PC-3 (cell line): ENCODE data around the gene ELN. TPM values are rescaled to one million over a fixed set of nuclear protein-coding genes. Genes with fewer than 3 reads are reported as not detected.

Experiments used
- ATAC-seq: fragments of 200-7000 bp; cut with Tn5 transposase; 2 replicates; pipeline ENCODE4 v1.9.1; 2020; ENCODE audit warnings: mild to moderate bottlenecking, moderate library complexity
- BruUV-seq: library from RNA; stranded (reverse); fragments of 400-500 nt; replicated peaks from 2 replicates; lab custom pipeline; 2021; lab: Mats Ljungman, UMichigan
- CTCF ChIA-PET: fragments of 300-600 bp; sonication (Branson Sonifier 250); formaldehyde crosslinking; loops from one replicate; lab custom pipeline; 2022; ENCODE audit warnings: antibody characterized with exemption; lab: Charles Lee
- POLR2A ChIA-PET: fragments of 300-600 bp; sonication (Branson Sonifier 250); formaldehyde crosslinking; loops from one replicate; lab custom pipeline; 2022; ENCODE audit warnings: antibody characterized with exemption; ENCODE audit not compliant: unreplicated experiment; lab: Charles Lee
- DNase-seq: peaks from one replicate; pipeline ENCODE4 v3.0.0-alpha.2; 2015
- H2AFZ ChIP-seq: fragments of 300-600 bp; sonication (generic); 2 replicates; pipeline ENCODE4 v1.6.0; 2016; ENCODE audit warnings: antibody characterized with exemption, low read length
- H3F3A ChIP-seq: fragments of 300-600 bp; sonication (generic); one replicate; pipeline ENCODE4 v1.6.0; 2017; ENCODE audit warnings: antibody characterized with exemption, low read length, control low read depth, mild to moderate bottlenecking; ENCODE audit not compliant: unreplicated experiment
- H3K27ac ChIP-seq: fragments of 300-600 bp; sonication (generic); 2 replicates; pipeline ENCODE4 v1.5.1; 2016; ENCODE audit warnings: mild to moderate bottlenecking, low read length
- H3K27me3 ChIP-seq: fragments of 300-600 bp; sonication (generic); 2 replicates; pipeline ENCODE4 v1.6.1; 2016; ENCODE audit warnings: low read length, mixed read lengths
- H3K36me3 ChIP-seq: fragments of 300-600 bp; sonication (generic); 2 replicates; pipeline ENCODE4 v1.6.1; 2016; ENCODE audit warnings: low read depth, mixed run types, low read length, mixed read lengths
- H3K4me1 ChIP-seq: fragments of 300-600 bp; sonication (generic); 2 replicates; pipeline ENCODE4 v1.5.1; 2016; ENCODE audit warnings: low read length; ENCODE audit not compliant: insufficient read depth
- H3K4me2 ChIP-seq: fragments of 300-600 bp; sonication (generic); 2 replicates; pipeline ENCODE4 v1.6.0; 2016; ENCODE audit warnings: low read length
- H3K4me3 ChIP-seq: fragments of 300-600 bp; sonication (generic); 2 replicates; pipeline ENCODE4 v1.5.1; 2016; ENCODE audit warnings: mild to moderate bottlenecking, low read length, mixed read lengths
- H3K79me2 ChIP-seq: fragments of 300-600 bp; sonication (generic); 2 replicates; pipeline ENCODE4 v1.6.1; 2017; ENCODE audit warnings: low read length, mixed read lengths
- H3K9ac ChIP-seq: fragments of 300-600 bp; sonication (generic); 2 replicates; pipeline ENCODE4 v1.6.0; 2016; ENCODE audit warnings: mild to moderate bottlenecking, low read length
- H3K9me2 ChIP-seq: fragments of 300-600 bp; sonication (generic); replicated peaks from 2 replicates; pipeline ENCODE4 v1.6.1; 2016; ENCODE audit warnings: mixed run types, low read length, mixed read lengths
- H3K9me3 ChIP-seq: fragments of 300-600 bp; sonication (generic); 2 replicates; pipeline ENCODE4 v1.6.1; 2016; ENCODE audit warnings: low read length, mixed read lengths
- H4K20me1 ChIP-seq: fragments of 300-600 bp; sonication (generic); 2 replicates; pipeline ENCODE4 v1.6.1; 2016; ENCODE audit warnings: low read length, mixed read lengths
- EZH2 ChIP-seq: fragments of 300-600 bp; sonication (generic); IDR thresholded peaks from one replicate; pipeline ENCODE4 v1.6.1; 2017; ENCODE audit warnings: antibody characterized with exemption, mild to moderate bottlenecking, low read length; ENCODE audit not compliant: unreplicated experiment
- EZH2phosphoT487 ChIP-seq: fragments of 300-600 bp; sonication (generic); IDR thresholded peaks from 2 replicates; pipeline ENCODE4 v1.6.1; 2018; ENCODE audit warnings: mild to moderate bottlenecking, antibody characterized with exemption, low read length, borderline replicate concordance
- intact Hi-C: fragments of 100-400 bp; cut with micrococcal nuclease; formaldehyde crosslinking; loops from 2 replicates; pipeline ENCODE4 v1.9.0; 2023
- total RNA-seq: library from RNA; depleted of rRNA; stranded (reverse); fragments of >200 nt; gene quantifications from 2 replicates; pipeline ENCODE4 v1.2.3, GENCODE V29; 2014
- TF ChIP-seq, protein P1 (sequence below): fragments of 300-600 bp; sonication (generic); conservative IDR thresholded peaks from 2 replicates; pipeline ENCODE4 v1.5.1; 2017; ENCODE audit warnings: antibody characterized with exemption, low read depth, mild to moderate bottlenecking, low read length

Gene ELN
- total RNA-seq, 1 experiment from 2014 or later: 0.07 TPM

DNA sequence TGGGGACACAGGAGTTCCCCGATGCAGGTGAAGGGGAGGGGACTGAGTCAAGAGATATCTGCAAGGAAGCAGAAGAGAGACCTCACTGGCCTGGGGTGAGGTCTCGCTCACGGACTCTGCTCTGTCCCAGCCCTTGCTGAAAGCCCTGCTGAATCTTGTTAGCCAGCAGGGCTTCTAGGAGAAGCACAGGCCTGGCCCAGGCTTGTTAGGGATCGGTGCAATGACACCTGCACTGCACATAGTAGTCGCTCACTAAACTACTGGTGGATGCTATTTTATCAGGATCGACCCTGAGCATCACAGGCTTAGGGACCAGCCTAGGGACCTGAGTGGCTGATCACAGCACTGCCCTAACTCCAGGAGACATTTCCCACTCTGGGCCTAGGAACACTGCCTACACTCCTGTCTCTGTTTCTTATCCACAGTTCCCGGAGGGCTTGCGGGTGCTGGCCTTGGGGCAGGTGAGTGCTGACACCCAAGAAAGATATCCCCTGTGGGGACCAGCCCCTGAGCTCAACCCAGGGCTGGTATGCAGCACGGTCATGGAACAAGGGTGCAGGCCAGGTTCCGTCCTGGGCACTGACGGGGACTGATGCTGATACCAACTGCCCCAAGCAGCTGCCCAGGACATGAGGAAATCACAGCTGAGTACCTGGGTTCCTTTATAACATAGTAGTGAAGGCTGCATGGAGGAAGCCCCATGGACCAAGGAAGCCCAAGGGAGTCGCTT is 13.0 kb downstream of the ELN start:
- Histone ChIP-seq H3K4me1 (no peaks in the 10 kb centered on the region), H3K79me2 (no peaks in the 10 kb centered on the region), H3K4me3 (no peak overlapping the region), H3K36me3 (no peaks in the 10 kb centered on the region), H3K9ac (no peak overlapping the region), H4K20me1 (no peaks in the 10 kb centered on the region), H2AFZ (no peak overlapping the region), H3K9me3 (no peaks in the 10 kb centered on the region), H3F3A (no peaks in the 10 kb centered on the region), H3K27me3 (no peaks in the 10 kb centered on the region), H3K27ac (no peak overlapping the region), H3K4me2 (no peak overlapping the region), H3K9me2 (no peaks in the 10 kb centered on the region)
- intact Hi-C loops: no loop called here
- BruUV-seq: no TSS peak
- CTCF ChIA-PET: interaction anchor here (0.5 kb wide), 1 partner anchor 27 kb away, joined by 8 read pairs; no protein-coding TSS in a partner anchor
- ATAC-seq: no peak
- POLR2A ChIA-PET: no interaction called here
- TF ChIP-seq EZH2: no peak
- no peak for TF ChIP-seq EZH2phosphoT487
- TF ChIP-seq, protein P1, sequence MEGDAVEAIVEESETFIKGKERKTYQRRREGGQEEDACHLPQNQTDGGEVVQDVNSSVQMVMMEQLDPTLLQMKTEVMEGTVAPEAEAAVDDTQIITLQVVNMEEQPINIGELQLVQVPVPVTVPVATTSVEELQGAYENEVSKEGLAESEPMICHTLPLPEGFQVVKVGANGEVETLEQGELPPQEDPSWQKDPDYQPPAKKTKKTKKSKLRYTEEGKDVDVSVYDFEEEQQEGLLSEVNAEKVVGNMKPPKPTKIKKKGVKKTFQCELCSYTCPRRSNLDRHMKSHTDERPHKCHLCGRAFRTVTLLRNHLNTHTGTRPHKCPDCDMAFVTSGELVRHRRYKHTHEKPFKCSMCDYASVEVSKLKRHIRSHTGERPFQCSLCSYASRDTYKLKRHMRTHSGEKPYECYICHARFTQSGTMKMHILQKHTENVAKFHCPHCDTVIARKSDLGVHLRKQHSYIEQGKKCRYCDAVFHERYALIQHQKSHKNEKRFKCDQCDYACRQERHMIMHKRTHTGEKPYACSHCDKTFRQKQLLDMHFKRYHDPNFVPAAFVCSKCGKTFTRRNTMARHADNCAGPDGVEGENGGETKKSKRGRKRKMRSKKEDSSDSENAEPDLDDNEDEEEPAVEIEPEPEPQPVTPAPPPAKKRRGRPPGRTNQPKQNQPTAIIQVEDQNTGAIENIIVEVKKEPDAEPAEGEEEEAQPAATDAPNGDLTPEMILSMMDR: no peak
- DNase-seq: no peak

DNA sequence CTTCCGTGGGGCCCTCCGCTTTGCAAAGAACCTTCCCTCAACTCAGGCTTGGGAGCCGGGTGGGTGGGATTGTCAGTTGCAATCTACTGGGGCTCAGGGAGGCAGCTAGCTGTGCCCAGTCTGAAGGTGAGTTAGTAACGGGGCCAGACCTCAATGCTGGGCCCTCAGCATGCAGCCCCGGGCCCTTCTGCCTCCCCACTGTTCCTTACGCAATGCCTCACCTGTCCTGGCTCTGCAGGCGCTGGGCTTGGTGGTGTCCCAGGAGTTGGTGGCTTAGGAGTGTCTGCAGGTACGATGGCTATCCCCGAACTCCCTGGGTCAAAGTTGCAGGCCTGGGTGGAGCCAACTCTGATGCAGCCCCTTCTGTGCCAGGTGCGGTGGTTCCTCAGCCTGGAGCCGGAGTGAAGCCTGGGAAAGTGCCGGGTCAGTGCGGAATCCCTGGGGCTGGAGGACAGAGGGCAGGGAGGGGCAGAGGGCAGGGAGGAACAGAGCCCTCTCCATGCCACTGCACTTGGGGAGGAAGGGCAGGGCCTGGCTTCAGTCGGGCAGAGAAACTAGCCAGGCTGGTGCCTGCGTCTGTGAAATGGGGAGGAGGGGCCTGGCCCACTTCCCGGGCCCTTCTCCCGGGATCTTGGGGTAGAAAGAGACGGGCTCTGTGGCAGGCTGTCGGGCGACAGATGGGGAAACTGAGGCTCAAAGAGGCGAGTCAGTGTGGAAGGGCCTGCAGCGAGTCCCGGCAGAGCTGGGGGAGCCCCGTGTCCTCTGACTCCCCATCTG is 15.0 kb downstream of the ELN start:
- Histone ChIP-seq H3K4me3 (no peak overlapping the region), H2AFZ (peak overlapping the region; percentile 22; the same call in 1 of the 2 replicates), H3F3A (no peaks in the 10 kb centered on the region), H4K20me1 (no peaks in the 10 kb centered on the region), H3K36me3 (no peaks in the 10 kb centered on the region), H3K79me2 (no peaks in the 10 kb centered on the region), H3K9me3 (no peaks in the 10 kb centered on the region), H3K4me2 (no peak overlapping the region), H3K27me3 (no peaks in the 10 kb centered on the region), H3K27ac (no peak overlapping the region), H3K9ac (no peak overlapping the region), H3K9me2 (no peaks in the 10 kb centered on the region), H3K4me1 (no peaks in the 10 kb centered on the region)
- TF ChIP-seq, protein P1: no peak
- TF ChIP-seq EZH2: no peak
- no peak for TF ChIP-seq EZH2phosphoT487
- peak; percentile 48; the same call in 1 of the 2 replicates for ATAC-seq
- ChIA-PET POLR2A (no interaction called here), CTCF (no interaction called here)
- intact Hi-C loops: no loop called here
- DNase-seq: no peak
- BruUV-seq: no TSS peak
